ENCODE data around the gene ENPP1. TPM values are rescaled to one million over a fixed set of nuclear protein-coding genes. Genes with fewer than 3 reads are reported as not detected.
"Not testable (repeated sequence)": the region's sequence is repeated elsewhere in the genome, so short reads cannot be mapped to it uniquely, and the experiment has no call there.

Gene ENPP1
- total and polyA plus RNA-seq, 8 donors, result 4.8 to 46.6 (median 18.7) TPM

DNA sequence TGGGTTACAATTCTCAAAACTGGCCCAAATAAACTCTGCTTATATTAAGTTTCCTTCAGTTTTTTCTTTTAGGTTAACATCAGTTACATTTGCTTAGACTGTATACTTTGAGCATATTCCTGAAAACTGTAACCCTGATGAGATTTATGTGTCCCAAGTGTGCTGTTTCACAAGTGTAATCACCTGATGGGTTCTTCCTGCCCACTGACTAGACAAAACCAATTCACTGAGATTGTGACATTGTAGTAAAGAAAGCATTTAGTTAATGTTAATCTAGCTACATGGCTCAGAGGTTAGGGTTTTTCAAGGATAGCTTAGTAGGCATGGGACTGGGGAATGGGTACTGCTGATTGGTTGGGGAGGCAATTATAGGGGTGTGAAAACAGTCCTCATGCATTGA is 89.8 kb downstream of the ENPP1 start:
- DNase-seq (no peak), FAIRE-seq (no peak), ATAC-seq (no peak)
- intact Hi-C loops (cut with DNase I), result no loop called here
- no peak overlapping the region for H3K27ac ChIP-seq
- H3K36me3 ChIP-seq, result no peaks in the 10 kb centered on the region
- H3K4me3 ChIP-seq, result no peak overlapping the region
- H3K4me1 ChIP-seq, result peaks cover 9 to 18% (median 15%) of the 10 kb centered on the region in 3 donors
- H3K9me3 ChIP-seq, result no peaks in the 10 kb centered on the region
- H3K27me3 ChIP-seq, result no peaks in the 10 kb centered on the region
- TF ChIP-seq, protein P1, sequence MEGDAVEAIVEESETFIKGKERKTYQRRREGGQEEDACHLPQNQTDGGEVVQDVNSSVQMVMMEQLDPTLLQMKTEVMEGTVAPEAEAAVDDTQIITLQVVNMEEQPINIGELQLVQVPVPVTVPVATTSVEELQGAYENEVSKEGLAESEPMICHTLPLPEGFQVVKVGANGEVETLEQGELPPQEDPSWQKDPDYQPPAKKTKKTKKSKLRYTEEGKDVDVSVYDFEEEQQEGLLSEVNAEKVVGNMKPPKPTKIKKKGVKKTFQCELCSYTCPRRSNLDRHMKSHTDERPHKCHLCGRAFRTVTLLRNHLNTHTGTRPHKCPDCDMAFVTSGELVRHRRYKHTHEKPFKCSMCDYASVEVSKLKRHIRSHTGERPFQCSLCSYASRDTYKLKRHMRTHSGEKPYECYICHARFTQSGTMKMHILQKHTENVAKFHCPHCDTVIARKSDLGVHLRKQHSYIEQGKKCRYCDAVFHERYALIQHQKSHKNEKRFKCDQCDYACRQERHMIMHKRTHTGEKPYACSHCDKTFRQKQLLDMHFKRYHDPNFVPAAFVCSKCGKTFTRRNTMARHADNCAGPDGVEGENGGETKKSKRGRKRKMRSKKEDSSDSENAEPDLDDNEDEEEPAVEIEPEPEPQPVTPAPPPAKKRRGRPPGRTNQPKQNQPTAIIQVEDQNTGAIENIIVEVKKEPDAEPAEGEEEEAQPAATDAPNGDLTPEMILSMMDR (IDR thresholded peaks at IDR 0.05), result no peak

DNA sequence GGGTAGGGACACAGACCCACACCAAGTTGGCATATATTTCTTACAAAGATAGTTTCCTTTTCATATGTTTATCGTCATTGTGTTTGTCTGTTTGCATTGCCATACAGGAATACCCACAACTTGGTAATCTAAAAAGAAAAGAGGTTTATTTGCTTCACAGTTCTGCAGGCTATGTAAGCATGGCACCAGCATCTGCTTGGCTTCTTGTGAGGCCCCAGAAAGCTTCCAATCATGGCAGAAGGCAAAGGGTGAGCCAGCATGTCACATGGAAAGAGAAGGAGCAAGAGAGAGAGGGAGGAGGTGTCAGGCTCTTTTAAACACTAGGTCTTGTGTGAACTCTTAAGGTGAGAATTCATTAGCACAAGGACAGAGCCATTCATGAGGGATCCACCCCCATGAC is 90.9 kb downstream of the ENPP1 start:
- TF ChIP-seq, protein P1 (IDR thresholded peaks at IDR 0.05), result no peak
- 88 to 94% methylated on average over 1 of the region's 1 CpG for WGBS, 2 donors
- Histone ChIP-seq H3K36me3 (no peaks in the 10 kb centered on the region), H3K4me3 (no peak overlapping the region), H3K9me3 (no peaks in the 10 kb centered on the region), H3K27me3 (no peaks in the 10 kb centered on the region), H3K4me1 (peaks cover 9 to 15% (median 14%) of the 10 kb centered on the region in 3 donors), H3K27ac (no peak overlapping the region)
- DNase-seq, result no peak
- no peak for ATAC-seq
- intact Hi-C loops (cut with DNase I), result no loop called here
- no peak for FAIRE-seq

DNA sequence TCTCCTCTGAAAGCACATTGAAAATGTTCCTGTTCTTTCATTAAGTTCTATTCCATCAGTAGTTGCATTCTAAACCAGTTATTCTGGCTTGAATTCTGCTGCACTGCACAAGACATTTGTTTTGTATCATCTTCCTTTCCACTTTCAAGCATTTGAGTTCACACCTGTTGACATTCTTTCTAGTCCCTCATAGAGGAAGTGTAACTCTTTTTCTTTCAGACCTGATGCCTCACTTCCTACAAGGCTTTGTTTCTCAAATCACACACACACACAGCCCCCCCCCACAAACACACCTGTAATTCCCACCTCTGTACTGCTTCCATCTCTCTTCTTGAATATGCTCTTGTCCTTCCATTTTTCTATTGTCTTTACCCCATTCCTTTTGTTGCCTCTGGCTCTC is 92.4 kb downstream of the ENPP1 start:
- intact Hi-C loops (cut with DNase I), result no loop called here
- Histone ChIP-seq H3K4me1 (peaks cover 0 to 6% (median 5%) of the 10 kb centered on the region in 3 donors), H3K9me3 (no peaks in the 10 kb centered on the region), H3K27ac (no peak overlapping the region), H3K27me3 (no peaks in the 10 kb centered on the region), H3K36me3 (no peaks in the 10 kb centered on the region), H3K4me3 (no peak overlapping the region)
- TF ChIP-seq, protein P1 (IDR thresholded peaks at IDR 0.05), result no peak
- no peak for FAIRE-seq
- no peak for DNase-seq
- no peak for ATAC-seq

DNA sequence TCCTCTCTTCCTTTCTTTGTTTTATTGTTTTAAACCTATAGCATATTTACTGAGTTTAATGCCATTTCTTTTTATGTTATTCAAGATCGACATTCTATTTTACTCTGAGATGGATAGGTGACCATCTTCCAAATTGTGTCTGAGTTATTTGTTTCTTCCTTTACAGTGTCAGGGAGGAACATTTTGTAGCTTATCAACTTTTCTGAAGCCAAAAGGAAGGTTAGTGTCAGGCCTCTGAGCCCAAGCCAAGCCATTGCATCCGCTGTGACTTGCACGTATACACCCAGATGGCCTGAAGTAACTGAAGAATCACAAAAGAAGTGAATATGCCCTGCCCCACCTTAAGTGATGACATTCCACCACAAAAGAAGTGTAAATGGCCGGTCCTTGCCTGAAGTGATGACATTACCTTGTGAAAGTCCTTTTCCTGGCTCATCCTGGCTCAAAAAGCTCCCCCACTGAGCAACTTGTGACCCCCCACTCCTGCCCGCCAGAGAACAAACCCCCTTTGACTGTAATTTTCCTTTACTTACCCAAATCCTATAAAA is 93.6 kb downstream of the ENPP1 start:
- H3K4me1 ChIP-seq; H3K27ac ChIP-seq; H3K36me3 ChIP-seq; FAIRE-seq; H3K27me3 ChIP-seq; DNase-seq; ATAC-seq; H3K9me3 ChIP-seq; H3K4me3 ChIP-seq; intact Hi-C loops (cut with DNase I): not testable (repeated sequence)
- 92% methylated on average over 5 of the region's 5 CpGs for WGBS, 2 donors

DNA sequence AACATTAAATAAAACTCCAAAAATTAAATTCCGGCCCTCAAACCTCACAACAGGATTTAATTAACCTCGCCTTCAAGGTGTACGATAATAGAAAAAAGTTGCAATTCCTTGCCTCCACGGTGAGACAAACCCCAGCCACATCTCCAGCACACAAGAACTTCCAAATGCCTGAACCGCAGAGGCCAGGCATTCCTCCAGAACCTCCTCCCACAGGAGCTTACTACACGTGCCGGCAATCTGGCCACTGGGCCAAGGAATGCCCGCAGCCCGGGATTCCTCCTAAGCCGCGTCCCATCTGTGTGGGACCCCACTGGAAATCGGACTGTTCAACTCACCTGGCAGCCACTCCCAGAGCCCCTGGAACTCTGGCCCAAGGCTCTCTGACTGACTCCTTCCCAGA is 95.9 kb downstream of the ENPP1 start:
- H3K9me3 ChIP-seq; H3K4me1 ChIP-seq; intact Hi-C loops (cut with DNase I); ATAC-seq; H3K36me3 ChIP-seq; DNase-seq; H3K27ac ChIP-seq; H3K27me3 ChIP-seq; H3K4me3 ChIP-seq; FAIRE-seq: not testable (repeated sequence)
- WGBS, 2 donors, result 93 to 94% methylated on average over 11 to 12 of the region's 12 CpGs

DNA sequence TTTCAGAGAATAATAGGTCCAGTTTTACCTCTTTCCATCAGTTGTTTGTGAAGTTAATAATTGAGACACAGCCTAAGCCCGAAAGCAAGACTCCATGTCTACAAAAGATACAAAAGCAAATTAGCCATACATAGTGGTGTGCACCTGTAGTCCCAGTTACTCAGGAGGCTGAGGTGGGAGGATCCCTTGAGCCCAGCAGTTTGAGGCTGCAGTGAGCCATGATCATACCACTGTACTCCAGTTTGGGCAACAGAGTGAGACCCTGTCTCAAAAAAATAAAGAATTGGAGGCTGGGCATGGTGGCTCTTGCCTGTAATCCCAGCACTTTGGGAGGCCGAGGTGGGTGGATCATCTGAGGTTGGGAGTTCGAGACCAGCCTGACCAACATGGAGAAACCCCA is 101.0 kb downstream of the ENPP1 start:
- ATAC-seq, H3K36me3 ChIP-seq, DNase-seq, H3K9me3 ChIP-seq, H3K27me3 ChIP-seq, H3K4me3 ChIP-seq, H3K27ac ChIP-seq, FAIRE-seq, H3K4me1 ChIP-seq: not testable (repeated sequence)
- WGBS, 2 donors, result 62 to 81% methylated on average over 3 of the region's 3 CpGs
- intact Hi-C loops (cut with DNase I), result loop anchor here in 1 of 3 donors (5.0 kb wide), 1 partner anchor 126 kb away; no protein-coding TSS in a partner anchor
